Measurements from ENCODE around the gene CACTIN. TPM values are rescaled to one million over a fixed set of nuclear protein-coding genes. Genes with fewer than 3 reads are reported as not detected.
A peak's percentile ranks its signal among the peaks of the same experiment; 100 is the strongest.

Gene CACTIN
- total and polyA plus RNA-seq, 8 donors = 6.8 to 27.2 (median 12.9) TPM

- Histone ChIP-seq H3K9me3 (no peaks in the 10 kb centered on the region), H3K27me3 (no peaks in the 10 kb centered on the region), H3K4me3 (no peak overlapping the region), H3K4me1 (peaks cover 0 to 12% (median 0%) of the 10 kb centered on the region in 3 donors), H3K36me3 (peaks cover 0 to 13% (median 12%) of the 10 kb centered on the region in 3 donors), H3K27ac (no peak overlapping the region)
- DNase-seq = no peak
- WGBS, 2 donors = 76 to 77% methylated on average over 23 to 24 of the region's 24 CpGs
- FAIRE-seq = no peak
- no peak for TF ChIP-seq CTCF (IDR thresholded peaks at IDR 0.05)
- no peak for ATAC-seq
- intact Hi-C loops (cut with DNase I) = loop anchor here in 1 of 3 donors (10.0 kb wide), 1 partner anchor 295 kb away; no protein-coding TSS in a partner anchor
Observed at GRCh38 chr19:3609779-3610719, 16.5 kb downstream of the CACTIN start.

GRCh38 chr19:3608750-3609322 is 17.8 kb downstream of the CACTIN start:
- intact Hi-C loops (cut with DNase I) = no loop called here
- Histone ChIP-seq H3K9me3 (no peaks in the 10 kb centered on the region), H3K36me3 (peaks cover 0 to 13% (median 12%) of the 10 kb centered on the region in 3 donors), H3K27me3 (no peaks in the 10 kb centered on the region), H3K4me1 (peaks cover 0 to 12% (median 0%) of the 10 kb centered on the region in 3 donors), H3K27ac (no peak overlapping the region), H3K4me3 (no peak overlapping the region)
- no peak for FAIRE-seq
- TF ChIP-seq CTCF (IDR thresholded peaks at IDR 0.05) = no peak
- DNase-seq = peak in 1 of 6 donors; percentile 10
- WGBS, 2 donors = 52 to 58% methylated on average over 20 to 21 of the region's 21 CpGs
- ATAC-seq = no peak

- Histone ChIP-seq H3K36me3 (peaks cover 0 to 13% (median 12%) of the 10 kb centered on the region in 3 donors), H3K9me3 (no peaks in the 10 kb centered on the region), H3K27ac (peak overlapping the region in 1 of 4 donors; percentile 12), H3K27me3 (no peaks in the 10 kb centered on the region), H3K4me1 (peaks cover 0 to 12% (median 0%) of the 10 kb centered on the region in 3 donors), H3K4me3 (no peak overlapping the region)
- intact Hi-C loops (cut with DNase I) = no loop called here
- WGBS, 2 donors = 60 to 64% methylated on average over 3 of the region's 3 CpGs
- no peak for DNase-seq
- FAIRE-seq = no peak
- ATAC-seq = no peak
- no peak for TF ChIP-seq CTCF (IDR thresholded peaks at IDR 0.05)
Observed at GRCh38 chr19:3608079-3608641, 18.4 kb downstream of the CACTIN start.

- H3K36me3 ChIP-seq = peaks cover 0 to 12% (median 8%) of the 10 kb centered on the region in 3 donors
- peaks cover 0 to 12% (median 0%) of the 10 kb centered on the region in 3 donors for H3K4me1 ChIP-seq
- peak overlapping the region in 2 of 4 donors; percentile 18 to 43 for H3K4me3 ChIP-seq
- DNase-seq (peak in 4 of 6 donors; percentile 14 to 55 (median 22)), ATAC-seq (peak in 1 of 4 donors; percentile 8), FAIRE-seq (no peak)
- WGBS, 2 donors = 33 to 44% methylated on average over 22 of the region's 22 CpGs
- H3K27me3 ChIP-seq = no peaks in the 10 kb centered on the region
- intact Hi-C loops (cut with DNase I) = no loop called here
- TF ChIP-seq CTCF (IDR thresholded peaks at IDR 0.05) = no peak
- H3K9me3 ChIP-seq = no peaks in the 10 kb centered on the region
- H3K27ac ChIP-seq = peak overlapping the region in 1 of 4 donors; percentile 33
Observed at GRCh38 chr19:3607303-3608078, 19.1 kb downstream of the CACTIN start.
